Sigmoid colon (tissue), 4 donors: ENCODE results near the gene SOCS1.

Experiments
- EP300 ChIP-seq, 4 donors: sonication (generic); formaldehyde crosslinking; IDR thresholded peaks; one replicate each; pipeline ENCODE4 v1.6.1; 2017; ENCODE audit warnings: antibody characterized with exemption in 4 of 4
- POLR2A ChIP-seq, 2 donors: fragments of 450-650 bp; IDR thresholded peaks; one replicate each; pipeline ENCODE4 v1.6.1; 2016; ENCODE audit warnings: antibody characterized with exemption in 2 of 2, mild to moderate bottlenecking in 2 of 2, moderate library complexity in 2 of 2
- POLR2AphosphoS5 ChIP-seq, 4 donors: sonication (generic); formaldehyde crosslinking; IDR thresholded peaks; one replicate each; pipeline ENCODE4 v1.6.1; 2017; ENCODE audit warnings: antibody characterized with exemption in 4 of 4
- TF ChIP-seq, protein P1 (sequence below), 4 experiments: fragments of 450-650 bp in 3 of 4; fragments of 200-600 bp in 1 of 4; IDR thresholded peaks; one replicate each; pipeline ENCODE4 v1.5.1; 2016 to 2019; ENCODE audit warnings: antibody characterized with exemption in 4 of 4, mild to moderate bottlenecking in 3 of 4, moderate library complexity in 2 of 4

DNA sequence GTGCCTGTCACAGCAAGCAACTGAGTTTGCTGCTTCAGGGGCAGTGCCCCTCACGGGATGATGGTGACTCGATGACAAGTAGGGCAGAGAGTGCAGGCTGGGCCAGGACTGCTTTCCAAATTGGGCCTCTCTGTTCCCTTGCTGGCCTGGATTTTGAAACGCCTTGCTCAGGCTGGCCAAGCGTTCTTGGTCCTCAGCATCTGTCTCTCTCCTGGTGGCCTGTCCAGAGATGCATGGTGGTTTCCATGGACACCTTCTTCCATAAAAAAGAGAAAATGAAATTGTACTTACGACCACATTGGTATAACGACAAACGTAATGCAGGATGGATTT lies 44.5 kb upstream of the SOCS1 start:
- TF ChIP-seq POLR2A (IDR thresholded peaks at IDR 0.05) (no peak), EP300 (IDR thresholded peaks at IDR 0.05) (no peak), POLR2AphosphoS5 (IDR thresholded peaks at IDR 0.05) (no peak)
- TF ChIP-seq, protein P1, sequence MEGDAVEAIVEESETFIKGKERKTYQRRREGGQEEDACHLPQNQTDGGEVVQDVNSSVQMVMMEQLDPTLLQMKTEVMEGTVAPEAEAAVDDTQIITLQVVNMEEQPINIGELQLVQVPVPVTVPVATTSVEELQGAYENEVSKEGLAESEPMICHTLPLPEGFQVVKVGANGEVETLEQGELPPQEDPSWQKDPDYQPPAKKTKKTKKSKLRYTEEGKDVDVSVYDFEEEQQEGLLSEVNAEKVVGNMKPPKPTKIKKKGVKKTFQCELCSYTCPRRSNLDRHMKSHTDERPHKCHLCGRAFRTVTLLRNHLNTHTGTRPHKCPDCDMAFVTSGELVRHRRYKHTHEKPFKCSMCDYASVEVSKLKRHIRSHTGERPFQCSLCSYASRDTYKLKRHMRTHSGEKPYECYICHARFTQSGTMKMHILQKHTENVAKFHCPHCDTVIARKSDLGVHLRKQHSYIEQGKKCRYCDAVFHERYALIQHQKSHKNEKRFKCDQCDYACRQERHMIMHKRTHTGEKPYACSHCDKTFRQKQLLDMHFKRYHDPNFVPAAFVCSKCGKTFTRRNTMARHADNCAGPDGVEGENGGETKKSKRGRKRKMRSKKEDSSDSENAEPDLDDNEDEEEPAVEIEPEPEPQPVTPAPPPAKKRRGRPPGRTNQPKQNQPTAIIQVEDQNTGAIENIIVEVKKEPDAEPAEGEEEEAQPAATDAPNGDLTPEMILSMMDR (IDR thresholded peaks at IDR 0.05) = no peak
